Heart left ventricle (tissue), 13 donors: ENCODE measurements around the gene ZNF341.

Source experiments
- CTCF ChIP-seq, 12 donors: fragments of 200-600 bp; sonication (generic) in 4 of 12; IDR thresholded peaks; one replicate each; pipeline versions ENCODE4 v1.5.0 to v1.8.0; 2018 to 2022; ENCODE audit warnings: antibody characterized with exemption in 12 of 12, mild to moderate bottlenecking in 5 of 12
- POLR2A ChIP-seq, 2 donors: fragments of 450-650 bp; IDR thresholded peaks; one replicate each; pipeline ENCODE4 v1.6.1; 2017; ENCODE audit warnings: antibody characterized with exemption in 2 of 2, mild to moderate bottlenecking in 2 of 2, moderate library complexity in 2 of 2
- donor health status: ischemic (EF 13 %, LVEDD 7.1; RV severe dilation, severe dysfunction).
- donor health status: DM: no; HTN: yes; CAD: no.
- donor health status: DM: no; HTN: no; CAD: no.
- donor health status: ischemic (EF 25% LVEDD 6.9; RV normal size, moderate dysfunction).
- donor health status: ischemic (EF 25% LVEDD 5.7; RV mildly dilated, moderate dysfunction).
- donor health status: ischemic (EF 35%, LVEDD 5.7; RV mildly dilated, moderate dysfunction).
- donor health status: nonischemic (EF 11% LVEDD 7.7; RV severe dilation, severe dysfunction).
- donor health status: DM: yes; HTN: yes; CAD: no.
- donor health status: PGD.
- donor health status: ischemic (EF 29% LVEDD 5.4; RV normal size, mild dysfunction).
- donor health status: nonischemic (EF 23%, LVEDD 6.1; RV moderate dilation, normal function).

DNA sequence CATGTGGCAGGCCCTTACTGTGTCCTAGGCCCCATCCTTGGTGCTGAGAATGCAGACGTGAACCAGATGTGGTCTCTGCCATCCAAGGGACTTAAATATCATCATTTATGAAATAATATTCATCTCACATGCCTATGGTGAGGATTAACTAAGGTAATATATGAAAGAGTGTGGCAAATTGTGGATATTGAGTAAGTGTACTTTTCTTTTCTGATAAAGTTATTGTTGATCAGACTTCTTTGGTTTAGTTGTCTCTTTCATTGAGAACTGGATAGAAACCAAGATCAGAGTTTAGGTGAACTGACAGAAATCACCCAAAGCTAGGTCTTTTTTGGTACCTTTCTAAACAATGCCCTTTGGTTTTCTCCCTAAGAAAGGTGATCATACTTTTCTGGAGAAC, 84.4 kb downstream of the ZNF341 start:
- TF ChIP-seq CTCF (IDR thresholded peaks at IDR 0.05) = no peak
- no peak for TF ChIP-seq POLR2A (IDR thresholded peaks at IDR 0.05)
